Hepatocyte (in vitro differentiated cells): ENCODE measurements around the gene ZNF546.

Experiments used
- EZH2phosphoT487 ChIP-seq: fragments of 200-600 bp; sonication (generic); IDR thresholded peaks from one replicate; pipeline ENCODE4 v1.6.1; 2018; ENCODE audit warnings: antibody characterized with exemption, mild to moderate bottlenecking, low read depth, moderate library complexity; ENCODE audit not compliant: unreplicated experiment, severe bottlenecking
- TF ChIP-seq, protein P1 (sequence below): fragments of 200-600 bp; sonication (generic); IDR thresholded peaks from 2 replicates; pipeline ENCODE4 v1.5.1; 2016; ENCODE audit warnings: antibody characterized with exemption, mild to moderate bottlenecking; ENCODE audit not compliant: poor library complexity

DNA sequence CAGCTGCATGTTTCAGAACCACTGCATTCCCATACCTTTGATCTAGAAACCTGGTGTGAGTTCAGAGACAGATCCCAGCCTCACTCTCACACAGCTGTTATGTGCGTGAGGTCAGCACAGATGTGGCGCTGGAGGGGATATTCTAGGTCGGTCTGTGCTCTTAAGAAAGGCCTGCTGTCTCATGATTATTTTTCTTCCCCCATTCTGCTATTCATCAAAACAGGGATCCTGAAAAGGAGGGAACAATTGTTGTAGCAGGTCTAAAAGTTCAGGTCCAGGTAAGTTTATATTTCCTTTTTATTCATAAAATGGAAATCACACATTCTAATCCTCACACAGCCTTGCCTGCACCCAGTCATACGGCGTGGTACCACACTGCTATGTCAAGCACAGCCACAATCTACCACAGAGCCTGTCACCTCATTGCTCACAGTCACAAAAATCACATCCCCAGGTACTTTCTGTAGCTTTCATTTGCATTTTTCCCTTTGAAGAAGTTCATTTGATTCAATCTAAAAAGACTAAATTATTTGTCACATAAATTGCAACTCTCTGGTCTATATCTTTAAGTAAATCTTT lies 867 bp downstream of the ZNF546 start:
- TF ChIP-seq EZH2phosphoT487: no peak
- TF ChIP-seq, protein P1, sequence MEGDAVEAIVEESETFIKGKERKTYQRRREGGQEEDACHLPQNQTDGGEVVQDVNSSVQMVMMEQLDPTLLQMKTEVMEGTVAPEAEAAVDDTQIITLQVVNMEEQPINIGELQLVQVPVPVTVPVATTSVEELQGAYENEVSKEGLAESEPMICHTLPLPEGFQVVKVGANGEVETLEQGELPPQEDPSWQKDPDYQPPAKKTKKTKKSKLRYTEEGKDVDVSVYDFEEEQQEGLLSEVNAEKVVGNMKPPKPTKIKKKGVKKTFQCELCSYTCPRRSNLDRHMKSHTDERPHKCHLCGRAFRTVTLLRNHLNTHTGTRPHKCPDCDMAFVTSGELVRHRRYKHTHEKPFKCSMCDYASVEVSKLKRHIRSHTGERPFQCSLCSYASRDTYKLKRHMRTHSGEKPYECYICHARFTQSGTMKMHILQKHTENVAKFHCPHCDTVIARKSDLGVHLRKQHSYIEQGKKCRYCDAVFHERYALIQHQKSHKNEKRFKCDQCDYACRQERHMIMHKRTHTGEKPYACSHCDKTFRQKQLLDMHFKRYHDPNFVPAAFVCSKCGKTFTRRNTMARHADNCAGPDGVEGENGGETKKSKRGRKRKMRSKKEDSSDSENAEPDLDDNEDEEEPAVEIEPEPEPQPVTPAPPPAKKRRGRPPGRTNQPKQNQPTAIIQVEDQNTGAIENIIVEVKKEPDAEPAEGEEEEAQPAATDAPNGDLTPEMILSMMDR: no peak
